Upper lobe of left lung (tissue), 6 donors: Measurements from ENCODE around the gene PLS1. TPM values are rescaled to one million over a fixed set of nuclear protein-coding genes. Genes with fewer than 3 reads are reported as not detected.

Experiments used
- ATAC-seq, 2 donors: fragments of 200-7000 bp; cut with Tn5 transposase; one replicate each; pipeline ENCODE4 v1.9.1; 2022; ENCODE audit warnings: mild to moderate bottlenecking in 2 of 2, moderate library complexity in 2 of 2; ENCODE audit not compliant: low FRiP score in 2 of 2
- DNase-seq, 2 donors: peaks; one replicate each; pipeline ENCODE4 v3.0.0-alpha.2; 2019 to 2020
- H3K27ac ChIP-seq, 4 donors: fragments of 200-600 bp; sonication (generic); one replicate each; pipeline ENCODE4 v1.5.1; 2016 to 2019
- H3K27me3 ChIP-seq, 4 donors: fragments of 200-600 bp; sonication (generic); one replicate each; pipeline ENCODE4 v1.5.1; 2017 to 2019
- H3K36me3 ChIP-seq, 4 donors: fragments of 200-600 bp; sonication (generic); one replicate each; pipeline ENCODE4 v1.5.1; 2016 to 2019
- H3K4me1 ChIP-seq, 4 donors: fragments of 200-600 bp; sonication (generic); one replicate each; pipeline ENCODE4 v1.5.1; 2018 to 2019
- H3K4me3 ChIP-seq, 4 donors: fragments of 200-600 bp; sonication (generic); one replicate each; pipeline ENCODE4 v1.5.1; 2017 to 2019; ENCODE audit warnings: mild to moderate bottlenecking in 2 of 4, moderate library complexity in 1 of 4
- H3K9me3 ChIP-seq, 4 donors: fragments of 200-600 bp; sonication (generic); one replicate each; pipeline ENCODE4 v1.5.1; 2018 to 2019
- CTCF ChIP-seq, 6 experiments: fragments of 450-650 bp in 4 of 6; fragments of 200-600 bp in 2 of 6; sonication (generic) in 2 of 6; IDR thresholded peaks; one replicate each; pipeline ENCODE4 v1.5.1; 2016 to 2019; ENCODE audit warnings: antibody characterized with exemption in 6 of 6
- EP300 ChIP-seq, 4 donors: sonication (generic); formaldehyde crosslinking; IDR thresholded peaks; one replicate each; pipeline ENCODE4 v1.5.1; 2017; ENCODE audit warnings: antibody characterized with exemption in 4 of 4, control low read depth in 2 of 4
- POLR2A ChIP-seq, 4 donors: fragments of 450-650 bp; IDR thresholded peaks; one replicate each; pipeline ENCODE4 v1.5.1; 2016 to 2017; ENCODE audit warnings: antibody characterized with exemption in 4 of 4, mild to moderate bottlenecking in 2 of 4
- POLR2AphosphoS5 ChIP-seq, 2 donors: sonication (generic); formaldehyde crosslinking; IDR thresholded peaks; one replicate each; pipeline ENCODE4 v1.5.1; 2017; ENCODE audit warnings: antibody characterized with exemption in 2 of 2
- WGBS, 2 donors: methylation state at CpG; one replicate each; pipeline ENCODE4 v1.1.5; 2017 to 2018; 5-methylcytosine and 5-hydroxymethylcytosine counted together
- total RNA-seq, 6 donors: library from RNA; depleted of rRNA in 4 of 6; stranded (reverse); fragments of >200 nt in 4 of 6; gene quantifications; one replicate each; pipeline versions ENCODE4 v1.1.0 to v1.2.1, GENCODE V29; 2016 to 2021
- donor health status: DM: no; HTN: no; CAD: no; lungs with moderate emphysema.
- donor health status: DM: no; HTN: yes; CAD: no; lungs with severe emphysema.

PLS1 gene
- total RNA-seq, 6 donors from 2014 or later = 7.3 to 52.3 (median 21.7) TPM

- TF ChIP-seq CTCF (IDR thresholded peaks at IDR 0.05) (no peak), POLR2A (IDR thresholded peaks at IDR 0.05) (no peak), EP300 (IDR thresholded peaks at IDR 0.05) (no peak), POLR2AphosphoS5 (IDR thresholded peaks at IDR 0.05) (no peak)
- Histone ChIP-seq H3K27ac (no peak overlapping the region), H3K9me3 (no peaks in the 10 kb centered on the region), H3K36me3 (no peaks in the 10 kb centered on the region), H3K4me1 (no peaks in the 10 kb centered on the region), H3K27me3 (no peaks in the 10 kb centered on the region), H3K4me3 (no peak overlapping the region)
- no peak for ATAC-seq
- no peak for DNase-seq
Measured at GRCh38 chr3:142604940-142605339, 8.7 kb downstream of the PLS1 start.

GRCh38 chr3:142608631-142609030, 12.4 kb downstream of the PLS1 start:
- WGBS, 2 donors = 78 to 90% methylated on average over 1 of the region's 1 CpG
- H3K9me3 ChIP-seq = no peaks in the 10 kb centered on the region

GRCh38 chr3:142609136-142609535, 12.9 kb downstream of the PLS1 start:
- DNase-seq (no peak), ATAC-seq (no peak)
- WGBS, 2 donors = 64 to 67% methylated on average over 1 of the region's 1 CpG
- Histone ChIP-seq H3K36me3 (no peaks in the 10 kb centered on the region), H3K9me3 (no peaks in the 10 kb centered on the region), H3K4me1 (no peaks in the 10 kb centered on the region), H3K4me3 (no peak overlapping the region), H3K27me3 (no peaks in the 10 kb centered on the region), H3K27ac (no peak overlapping the region)
- TF ChIP-seq POLR2A (IDR thresholded peaks at IDR 0.05) (no peak), POLR2AphosphoS5 (IDR thresholded peaks at IDR 0.05) (no peak), CTCF (IDR thresholded peaks at IDR 0.05) (no peak), EP300 (IDR thresholded peaks at IDR 0.05) (no peak)

More at GRCh38 chr3:142608631-142609030, 12.4 kb downstream of the PLS1 start:
- no peak for ATAC-seq
- no peaks in the 10 kb centered on the region for H3K27me3 ChIP-seq
- no peak overlapping the region for H3K27ac ChIP-seq
- TF ChIP-seq EP300 (IDR thresholded peaks at IDR 0.05) (no peak), POLR2A (IDR thresholded peaks at IDR 0.05) (no peak), CTCF (IDR thresholded peaks at IDR 0.05) (no peak), POLR2AphosphoS5 (IDR thresholded peaks at IDR 0.05) (no peak)
- no peaks in the 10 kb centered on the region for H3K4me1 ChIP-seq
- H3K4me3 ChIP-seq = no peak overlapping the region
- no peak for DNase-seq
- H3K36me3 ChIP-seq = no peaks in the 10 kb centered on the region

GRCh38 chr3:142611206-142611605, 15.0 kb downstream of the PLS1 start:
- DNase-seq (no peak), ATAC-seq (no peak)
- no peaks in the 10 kb centered on the region for H3K27me3 ChIP-seq
- H3K27ac ChIP-seq = no peak overlapping the region
- H3K4me3 ChIP-seq = no peak overlapping the region
- TF ChIP-seq CTCF (IDR thresholded peaks at IDR 0.05) = no peak
- no peak for TF ChIP-seq EP300 (IDR thresholded peaks at IDR 0.05)
- no peaks in the 10 kb centered on the region for H3K36me3 ChIP-seq
- 85 to 100% methylated on average over 1 of the region's 1 CpG for WGBS, 2 donors
- no peaks in the 10 kb centered on the region for H3K9me3 ChIP-seq
- no peaks in the 10 kb centered on the region for H3K4me1 ChIP-seq

- DNase-seq = no peak
- TF ChIP-seq POLR2AphosphoS5 (IDR thresholded peaks at IDR 0.05) = no peak
- no peak for TF ChIP-seq EP300 (IDR thresholded peaks at IDR 0.05)
- TF ChIP-seq POLR2A (IDR thresholded peaks at IDR 0.05) = no peak
- no peak for TF ChIP-seq CTCF (IDR thresholded peaks at IDR 0.05)
- Histone ChIP-seq H3K27me3 (no peaks in the 10 kb centered on the region), H3K27ac (no peak overlapping the region), H3K4me1 (no peaks in the 10 kb centered on the region), H3K36me3 (no peaks in the 10 kb centered on the region), H3K4me3 (no peak overlapping the region), H3K9me3 (no peaks in the 10 kb centered on the region)
- WGBS, 2 donors = 92 to 95% methylated on average over 1 of the region's 1 CpG
- no peak for ATAC-seq
Measured at GRCh38 chr3:142613491-142613890, 17.3 kb downstream of the PLS1 start.
